HG03135 (cell line): ENCODE data around the gene C7.
"Not testable (repeated sequence)": the region's sequence is repeated elsewhere in the genome, so short reads cannot be mapped to it uniquely, and the experiment has no call there.

ENCODE experiments used
- ATAC-seq: cut with Tn5 transposase; IDR thresholded peaks from one replicate; pipeline ENCODE4 v1.9.1; 2021; ENCODE audit warnings: mild to moderate bottlenecking, moderate library complexity; ENCODE audit not compliant: unreplicated experiment

Gene C7

GRCh38 chr5:40909264-40909663, at the start of gene C7:
Gene C7, plus strand, starts transcription at chr5:40909497. Its CDS starts 114 bp downstream, at chr5:40909611.
- no peak for ATAC-seq

GRCh38 chr5:40860711-40861110, 48.6 kb upstream of the C7 start:
- ATAC-seq: no peak

GRCh38 chr5:40865004-40865403, 44.3 kb upstream of the C7 start:
- not testable (repeated sequence) for ATAC-seq

- no peak for ATAC-seq
These were observed 42.5 kb upstream of the C7 start for GRCh38 chr5:40866844-40867243.

GRCh38 chr5:40869384-40869783, 39.9 kb upstream of the C7 start:
- ATAC-seq: no peak

GRCh38 chr5:40871177-40871576, 38.1 kb upstream of the C7 start:
- no peak for ATAC-seq

GRCh38 chr5:40872253-40872652, 37.0 kb upstream of the C7 start:
- ATAC-seq: not testable (repeated sequence)

- ATAC-seq: no peak
These were observed 35.9 kb upstream of the C7 start for GRCh38 chr5:40873286-40873880.

GRCh38 chr5:40875958-40876357, 33.3 kb upstream of the C7 start:
- no peak for ATAC-seq

GRCh38 chr5:40877371-40877988, 31.8 kb upstream of the C7 start:
- no peak for ATAC-seq

GRCh38 chr5:40879163-40879942, 29.9 kb upstream of the C7 start:
- ATAC-seq: no peak

GRCh38 chr5:40882291-40882690, 27.0 kb upstream of the C7 start:
- no peak for ATAC-seq

- ATAC-seq: not testable (repeated sequence)
These were observed 26.2 kb upstream of the C7 start for GRCh38 chr5:40883051-40883450.

GRCh38 chr5:40895440-40896425, 13.6 kb upstream of the C7 start:
- ATAC-seq: not testable (repeated sequence)

GRCh38 chr5:40904205-40904993, 4.9 kb upstream of the C7 start:
- ATAC-seq: peak; percentile 88

- ATAC-seq: no peak
These were observed 4.3 kb upstream of the C7 start for GRCh38 chr5:40904994-40905306.

GRCh38 chr5:40906351-40906751, 2.9 kb upstream of the C7 start:
- ATAC-seq: no peak

GRCh38 chr5:40909723-40910122, 426 bp downstream of the C7 start:
- no peak for ATAC-seq

GRCh38 chr5:40911266-40911665, 2.0 kb downstream of the C7 start:
- ATAC-seq: no peak

- ATAC-seq: no peak
These were observed 5.5 kb downstream of the C7 start for GRCh38 chr5:40914835-40915234.
